Muscle of leg (tissue), 11 donors: ENCODE results near the gene MEIS2. TPM values are rescaled to one million over a fixed set of nuclear protein-coding genes. Genes with fewer than 3 reads are reported as not detected.

Source experiments
- DNase-seq: peaks from one replicate; pipeline ENCODE4 v3.0.0; 2013
- H3K27ac ChIP-seq: one replicate; pipeline ENCODE4 v1.5.1; 2013; ENCODE audit warnings: mild to moderate bottlenecking, low read length, control low read depth
- H3K27me3 ChIP-seq: one replicate; pipeline ENCODE4 v1.6.1; 2013; ENCODE audit warnings: low read length; ENCODE audit not compliant: control insufficient read depth, insufficient read depth
- H3K36me3 ChIP-seq: one replicate; pipeline ENCODE4 v1.6.1; 2013; ENCODE audit warnings: low read length; ENCODE audit not compliant: control insufficient read depth, insufficient read depth
- H3K4me1 ChIP-seq: one replicate; pipeline ENCODE4 v1.6.1; 2013; ENCODE audit warnings: low read length; ENCODE audit not compliant: control insufficient read depth, insufficient read depth
- H3K4me3 ChIP-seq: one replicate; pipeline ENCODE4 v1.5.1; 2013; ENCODE audit warnings: low read length, control low read depth
- H3K9me3 ChIP-seq: replicated peaks from 2 replicates; pipeline ENCODE4 v1.6.1; 2013; ENCODE audit warnings: low read depth, low read length; ENCODE audit not compliant: control insufficient read depth
- WGBS: methylation state at CpG from one replicate; pipeline ENCODE4 v1.1.5; 2013; ENCODE audit warnings: missing lambda C conversion rate; ENCODE audit not compliant: insufficient coverage; 5-methylcytosine and 5-hydroxymethylcytosine counted together
- polyA plus RNA-seq, 8 donors: library from polyadenylated mRNA; unstranded; fragments of 120-200 nt; gene quantifications; one replicate each; pipeline versions ENCODE4 v1.2.1 to v1.2.3, GENCODE V29; 2013; ENCODE audit warnings: inconsistent platforms in 1 of 8, low replicate concordance in 1 of 8; ENCODE audit not compliant: insufficient read length in 8 of 8, insufficient read depth in 1 of 8
- total RNA-seq: library from RNA; stranded (reverse); fragments of 120-200 nt; gene quantifications from one replicate; pipeline ENCODE4 v1.2.4, GENCODE V29; 2013

MEIS2 gene
- total and polyA plus RNA-seq, 9 donors: 3.8 to 13.9 (median 7.0) TPM

GRCh38 chr15:36888011-36888992 is 212.0 kb downstream of the MEIS2 start:
- H3K27me3 ChIP-seq: peaks cover 56% of the 10 kb centered on the region
- H3K9me3 ChIP-seq: no peaks in the 10 kb centered on the region
- no peak overlapping the region for H3K4me3 ChIP-seq
- no peaks in the 10 kb centered on the region for H3K36me3 ChIP-seq
- peaks cover 8% of the 10 kb centered on the region for H3K4me1 ChIP-seq
- 10% methylated on average over 43 of the region's 51 CpGs for WGBS
- H3K27ac ChIP-seq: no peak overlapping the region
- DNase-seq: no peak

- Histone ChIP-seq H3K36me3 (no peaks in the 10 kb centered on the region), H3K9me3 (no peaks in the 10 kb centered on the region), H3K4me3 (no peak overlapping the region), H3K27ac (no peak overlapping the region), H3K27me3 (peaks cover 65% of the 10 kb centered on the region), H3K4me1 (peaks cover 14% of the 10 kb centered on the region)
- 4% methylated on average over 11 of the region's 35 CpGs for WGBS
- no peak for DNase-seq
Measured at GRCh38 chr15:36887214-36887961, 213.0 kb downstream of the MEIS2 start.

- Histone ChIP-seq H3K36me3 (no peaks in the 10 kb centered on the region), H3K4me3 (no peak overlapping the region), H3K4me1 (peaks cover 14% of the 10 kb centered on the region), H3K9me3 (no peaks in the 10 kb centered on the region), H3K27me3 (peaks cover 67% of the 10 kb centered on the region), H3K27ac (no peak overlapping the region)
- no CpG with 5 or more reads among the region's 8 CpGs for WGBS
- DNase-seq: no peak
Measured at GRCh38 chr15:36886701-36887100, 213.6 kb downstream of the MEIS2 start.

GRCh38 chr15:36886191-36886590 is 214.2 kb downstream of the MEIS2 start:
- no peak for DNase-seq
- peaks cover 67% of the 10 kb centered on the region for H3K27me3 ChIP-seq
- no peak overlapping the region for H3K4me3 ChIP-seq
- no peaks in the 10 kb centered on the region for H3K9me3 ChIP-seq
- 56% methylated on average over 5 of the region's 13 CpGs for WGBS
- H3K36me3 ChIP-seq: no peaks in the 10 kb centered on the region
- no peak overlapping the region for H3K27ac ChIP-seq
- H3K4me1 ChIP-seq: peaks cover 14% of the 10 kb centered on the region

GRCh38 chr15:36885771-36886170 is 214.6 kb downstream of the MEIS2 start:
- Histone ChIP-seq H3K27ac (no peak overlapping the region), H3K36me3 (no peaks in the 10 kb centered on the region), H3K4me1 (peaks cover 14% of the 10 kb centered on the region), H3K27me3 (peaks cover 71% of the 10 kb centered on the region), H3K9me3 (no peaks in the 10 kb centered on the region), H3K4me3 (no peak overlapping the region)
- 52% methylated on average over 2 of the region's 3 CpGs for WGBS
- DNase-seq: no peak

- DNase-seq: no peak
- Histone ChIP-seq H3K9me3 (no peaks in the 10 kb centered on the region), H3K4me1 (peaks cover 21% of the 10 kb centered on the region), H3K4me3 (no peak overlapping the region), H3K27ac (no peak overlapping the region), H3K36me3 (no peaks in the 10 kb centered on the region), H3K27me3 (peaks cover 78% of the 10 kb centered on the region)
- WGBS: no CpG with 5 or more reads among the region's 7 CpGs
Measured at GRCh38 chr15:36884936-36885635, 215.3 kb downstream of the MEIS2 start.

GRCh38 chr15:36884518-36884875 is 215.9 kb downstream of the MEIS2 start:
- DNase-seq: no peak
- no peak overlapping the region for H3K27ac ChIP-seq
- H3K9me3 ChIP-seq: no peaks in the 10 kb centered on the region
- H3K36me3 ChIP-seq: no peaks in the 10 kb centered on the region
- H3K4me1 ChIP-seq: peaks cover 24% of the 10 kb centered on the region
- peaks cover 84% of the 10 kb centered on the region for H3K27me3 ChIP-seq
- no peak overlapping the region for H3K4me3 ChIP-seq
- no CpG with 5 or more reads among the region's 3 CpGs for WGBS

- H3K4me3 ChIP-seq: no peak overlapping the region
- peaks cover 89% of the 10 kb centered on the region for H3K27me3 ChIP-seq
- peak; percentile 96 for DNase-seq
- 10% methylated on average over 18 of the region's 27 CpGs for WGBS
- H3K4me1 ChIP-seq: peaks cover 24% of the 10 kb centered on the region
- H3K27ac ChIP-seq: no peak overlapping the region
- H3K36me3 ChIP-seq: no peaks in the 10 kb centered on the region
- H3K9me3 ChIP-seq: no peaks in the 10 kb centered on the region
Measured at GRCh38 chr15:36883713-36884517, 216.4 kb downstream of the MEIS2 start.

GRCh38 chr15:36882487-36883131 is 217.7 kb downstream of the MEIS2 start:
- Histone ChIP-seq H3K36me3 (no peaks in the 10 kb centered on the region), H3K27ac (no peak overlapping the region), H3K4me3 (no peak overlapping the region), H3K27me3 (peaks cover 89% of the 10 kb centered on the region), H3K4me1 (peaks cover 26% of the 10 kb centered on the region), H3K9me3 (no peaks in the 10 kb centered on the region)
- WGBS: 2% methylated on average over 11 of the region's 27 CpGs
- no peak for DNase-seq
